ENCODE measurements around the gene SEC14L5. TPM values are rescaled to one million over a fixed set of nuclear protein-coding genes. Genes with fewer than 3 reads are reported as not detected.
A peak's percentile ranks its signal among the peaks of the same experiment; 100 is the strongest.

Gene SEC14L5
- total and polyA plus RNA-seq, 5 donors from 2014 or later: 1.5 TPM; not detected in 4

GRCh38 chr16:5056352-5056751 is 98.2 kb downstream of the SEC14L5 start:
- ATAC-seq (ENCODE audit: low read depth in 2 of 2): peak; percentile 60 to 65
- Histone ChIP-seq H3K9me3 (ENCODE audit: control insufficient read depth in 2 of 2, low read length in 2 of 2) (no peaks in the 10 kb centered on the region), H3K36me3 (ENCODE audit: control insufficient read depth, insufficient read depth, low read length) (no peaks in the 10 kb centered on the region), H3K4me3 (ENCODE audit: low read depth, low read length) (no peak overlapping the region), H3K27me3 (ENCODE audit: control insufficient read depth, insufficient read depth, low read length) (no peaks in the 10 kb centered on the region), H3K4me1 (ENCODE audit: control insufficient read depth, insufficient read depth, low read length, poor library complexity, severe bottlenecking) (no peaks in the 10 kb centered on the region), H3K27ac (ENCODE audit: insufficient read depth, low read length, poor library complexity, severe bottlenecking) (no peak overlapping the region)
- Mint-ChIP-seq H3K27me3 (no peaks in the 10 kb centered on the region), H3K27ac (peak overlapping the region in 1 of 3 donors; percentile 62), H3K4me3 (no peak overlapping the region), H3K9me3 (no peaks in the 10 kb centered on the region), H3K4me1 (no peaks in the 10 kb centered on the region), H3K36me3 (no peaks in the 10 kb centered on the region)
- peak in 2 of 3 donors; percentile 16 to 57 for DNase-seq

- H3K9me3 ChIP-seq (ENCODE audit: control insufficient read depth in 2 of 2, low read length in 2 of 2): no peaks in the 10 kb centered on the region
- H3K27me3 ChIP-seq (ENCODE audit: control insufficient read depth, insufficient read depth, low read length): no peaks in the 10 kb centered on the region
- no peak overlapping the region for H3K4me3 ChIP-seq (ENCODE audit: low read depth, low read length)
- H3K36me3 Mint-ChIP-seq: peaks cover 3% of the 10 kb centered on the region
- no peaks in the 10 kb centered on the region for H3K27me3 Mint-ChIP-seq
- H3K36me3 ChIP-seq (ENCODE audit: control insufficient read depth, insufficient read depth, low read length): no peaks in the 10 kb centered on the region
- H3K4me1 Mint-ChIP-seq: peaks cover 0 to 3% (median 0%) of the 10 kb centered on the region in 4 donors
- H3K27ac Mint-ChIP-seq: no peak overlapping the region
- DNase-seq (no peak), ATAC-seq (ENCODE audit: low read depth in 2 of 2) (no peak)
- no peaks in the 10 kb centered on the region for H3K4me1 ChIP-seq (ENCODE audit: control insufficient read depth, insufficient read depth, low read length, poor library complexity, severe bottlenecking)
- H3K27ac ChIP-seq (ENCODE audit: insufficient read depth, low read length, poor library complexity, severe bottlenecking): no peak overlapping the region
- no peak overlapping the region for H3K4me3 Mint-ChIP-seq
- H3K9me3 Mint-ChIP-seq: no peaks in the 10 kb centered on the region
Measured at GRCh38 chr16:5058476-5058875, 100.3 kb downstream of the SEC14L5 start.

- H3K27me3 ChIP-seq (ENCODE audit: control insufficient read depth, insufficient read depth, low read length): no peaks in the 10 kb centered on the region
- no peaks in the 10 kb centered on the region for H3K36me3 ChIP-seq (ENCODE audit: control insufficient read depth, insufficient read depth, low read length)
- Mint-ChIP-seq H3K4me3 (no peak overlapping the region), H3K27me3 (no peaks in the 10 kb centered on the region), H3K4me1 (peaks cover 0 to 3% (median 0%) of the 10 kb centered on the region in 4 donors), H3K36me3 (peaks cover 3% of the 10 kb centered on the region), H3K27ac (no peak overlapping the region), H3K9me3 (no peaks in the 10 kb centered on the region)
- H3K9me3 ChIP-seq (ENCODE audit: control insufficient read depth in 2 of 2, low read length in 2 of 2): no peaks in the 10 kb centered on the region
- ATAC-seq (ENCODE audit: low read depth in 2 of 2): no peak
- DNase-seq: no peak
- H3K4me3 ChIP-seq (ENCODE audit: low read depth, low read length): no peak overlapping the region
- no peak overlapping the region for H3K27ac ChIP-seq (ENCODE audit: insufficient read depth, low read length, poor library complexity, severe bottlenecking)
- no peaks in the 10 kb centered on the region for H3K4me1 ChIP-seq (ENCODE audit: control insufficient read depth, insufficient read depth, low read length, poor library complexity, severe bottlenecking)
Measured at GRCh38 chr16:5059386-5060072, 101.4 kb downstream of the SEC14L5 start.

GRCh38 chr16:5060073-5060641 is 102.0 kb downstream of the SEC14L5 start:
- DNase-seq (no peak), ATAC-seq (ENCODE audit: low read depth in 2 of 2) (no peak)
- Mint-ChIP-seq H3K36me3 (peaks cover 3% of the 10 kb centered on the region), H3K4me1 (peaks cover 0 to 3% (median 0%) of the 10 kb centered on the region in 4 donors), H3K9me3 (no peaks in the 10 kb centered on the region), H3K27me3 (no peaks in the 10 kb centered on the region), H3K27ac (no peak overlapping the region), H3K4me3 (no peak overlapping the region)
- no peaks in the 10 kb centered on the region for H3K4me1 ChIP-seq (ENCODE audit: control insufficient read depth, insufficient read depth, low read length, poor library complexity, severe bottlenecking)
- no peak overlapping the region for H3K27ac ChIP-seq (ENCODE audit: insufficient read depth, low read length, poor library complexity, severe bottlenecking)
- H3K9me3 ChIP-seq (ENCODE audit: control insufficient read depth in 2 of 2, low read length in 2 of 2): no peaks in the 10 kb centered on the region
- H3K27me3 ChIP-seq (ENCODE audit: control insufficient read depth, insufficient read depth, low read length): no peaks in the 10 kb centered on the region
- H3K4me3 ChIP-seq (ENCODE audit: low read depth, low read length): no peak overlapping the region
- no peaks in the 10 kb centered on the region for H3K36me3 ChIP-seq (ENCODE audit: control insufficient read depth, insufficient read depth, low read length)

- no peak for DNase-seq
- Mint-ChIP-seq H3K36me3 (peaks cover 3% of the 10 kb centered on the region), H3K9me3 (no peaks in the 10 kb centered on the region), H3K27ac (no peak overlapping the region), H3K27me3 (peaks cover 7% of the 10 kb centered on the region), H3K4me3 (no peak overlapping the region), H3K4me1 (peaks cover 0 to 3% (median 0%) of the 10 kb centered on the region in 4 donors)
- Histone ChIP-seq H3K4me3 (ENCODE audit: low read depth, low read length) (no peak overlapping the region), H3K9me3 (ENCODE audit: control insufficient read depth in 2 of 2, low read length in 2 of 2) (no peaks in the 10 kb centered on the region), H3K27me3 (ENCODE audit: control insufficient read depth, insufficient read depth, low read length) (no peaks in the 10 kb centered on the region), H3K27ac (ENCODE audit: insufficient read depth, low read length, poor library complexity, severe bottlenecking) (no peak overlapping the region), H3K4me1 (ENCODE audit: control insufficient read depth, insufficient read depth, low read length, poor library complexity, severe bottlenecking) (no peaks in the 10 kb centered on the region), H3K36me3 (ENCODE audit: control insufficient read depth, insufficient read depth, low read length) (no peaks in the 10 kb centered on the region)
- no peak for ATAC-seq (ENCODE audit: low read depth in 2 of 2)
Measured at GRCh38 chr16:5062051-5062450, 103.9 kb downstream of the SEC14L5 start.

DNA sequence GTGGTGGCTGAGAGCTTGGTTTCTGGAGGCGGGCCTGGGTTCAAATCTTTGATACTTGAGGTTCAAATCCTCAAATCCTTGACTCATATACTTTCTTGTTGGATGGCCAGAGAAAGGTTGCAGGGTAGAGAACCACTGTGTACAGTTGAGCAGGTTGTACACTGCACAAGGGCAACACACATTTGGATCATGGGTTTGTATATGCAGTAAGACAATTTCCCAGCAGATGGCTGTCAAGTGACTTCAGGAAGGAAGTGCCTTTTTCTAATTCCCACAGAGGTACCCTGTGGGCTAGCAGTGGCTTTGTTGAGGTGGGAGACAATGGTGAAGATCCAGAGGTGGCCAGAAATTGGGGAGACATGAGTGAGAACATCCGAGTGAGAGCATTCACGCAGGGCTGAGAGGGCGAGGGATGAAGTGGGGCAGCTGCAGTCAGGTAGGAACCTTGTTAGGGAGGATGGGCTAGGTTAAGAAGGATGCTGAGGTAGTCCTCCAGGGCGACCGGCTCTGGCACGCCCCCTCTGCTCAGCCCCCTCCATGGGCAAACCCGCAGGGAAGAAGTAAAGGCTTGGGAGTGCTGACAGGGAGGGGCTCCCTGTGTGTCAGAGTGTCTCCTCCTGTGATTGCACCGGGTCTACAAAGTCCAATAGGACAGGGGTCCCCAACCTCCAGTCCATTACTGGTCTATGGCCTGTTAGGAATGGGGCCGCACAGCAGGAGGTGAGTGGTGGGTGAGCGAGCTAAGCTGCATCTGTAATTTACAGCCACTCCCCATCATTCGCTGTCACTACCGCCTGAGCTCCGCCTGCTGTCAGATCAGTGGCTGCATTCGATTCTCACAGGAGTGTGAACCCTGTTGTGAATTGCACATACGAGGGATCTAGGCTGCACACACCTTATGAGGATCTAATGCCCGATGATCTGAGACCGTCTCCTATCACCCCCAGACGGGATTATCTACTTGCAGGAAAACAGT is 104.9 kb downstream of the SEC14L5 start:
- peaks cover 3% of the 10 kb centered on the region for H3K36me3 Mint-ChIP-seq
- H3K36me3 ChIP-seq (ENCODE audit: control insufficient read depth, insufficient read depth, low read length): no peaks in the 10 kb centered on the region
- H3K4me3 Mint-ChIP-seq: no peak overlapping the region
- H3K4me1 ChIP-seq (ENCODE audit: control insufficient read depth, insufficient read depth, low read length, poor library complexity, severe bottlenecking): no peaks in the 10 kb centered on the region
- ATAC-seq (ENCODE audit: low read depth in 2 of 2) (no peak), DNase-seq (no peak)
- no peak overlapping the region for H3K27ac Mint-ChIP-seq
- no peaks in the 10 kb centered on the region for H3K9me3 ChIP-seq (ENCODE audit: control insufficient read depth in 2 of 2, low read length in 2 of 2)
- H3K27me3 ChIP-seq (ENCODE audit: control insufficient read depth, insufficient read depth, low read length): no peaks in the 10 kb centered on the region
- H3K4me1 Mint-ChIP-seq: peaks cover 0 to 3% (median 0%) of the 10 kb centered on the region in 4 donors
- H3K27ac ChIP-seq (ENCODE audit: insufficient read depth, low read length, poor library complexity, severe bottlenecking): no peak overlapping the region
- no peaks in the 10 kb centered on the region for H3K9me3 Mint-ChIP-seq
- H3K4me3 ChIP-seq (ENCODE audit: low read depth, low read length): no peak overlapping the region
- peaks cover 7% of the 10 kb centered on the region for H3K27me3 Mint-ChIP-seq

DNA sequence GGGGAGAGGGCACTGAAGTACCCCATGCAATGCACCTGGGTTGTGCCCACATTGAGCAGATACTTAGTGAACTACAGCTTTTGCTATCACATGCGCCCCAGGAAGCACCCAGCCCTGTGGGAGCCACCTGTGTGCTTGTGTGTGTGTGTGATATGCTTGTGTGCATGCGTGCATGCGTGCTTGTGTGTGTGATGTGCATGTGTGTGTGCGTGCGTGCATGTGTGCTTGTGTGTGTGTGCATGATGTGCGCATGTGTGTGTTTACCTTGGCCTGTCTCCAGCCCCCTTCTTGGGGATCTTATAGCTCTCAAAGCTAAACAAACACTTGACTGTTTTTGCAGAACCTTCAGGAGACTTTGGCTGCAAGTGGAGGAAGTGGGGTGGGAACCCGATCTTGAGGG is 106.8 kb downstream of the SEC14L5 start:
- DNase-seq (no peak), ATAC-seq (ENCODE audit: low read depth in 2 of 2) (no peak)
- H3K4me1 Mint-ChIP-seq: peaks cover 0 to 3% (median 0%) of the 10 kb centered on the region in 4 donors
- H3K9me3 ChIP-seq (ENCODE audit: control insufficient read depth in 2 of 2, low read length in 2 of 2): no peaks in the 10 kb centered on the region
- peaks cover 3% of the 10 kb centered on the region for H3K36me3 Mint-ChIP-seq
- no peaks in the 10 kb centered on the region for H3K27me3 ChIP-seq (ENCODE audit: control insufficient read depth, insufficient read depth, low read length)
- H3K27me3 Mint-ChIP-seq: peaks cover 7% of the 10 kb centered on the region
- H3K4me1 ChIP-seq (ENCODE audit: control insufficient read depth, insufficient read depth, low read length, poor library complexity, severe bottlenecking): no peaks in the 10 kb centered on the region
- H3K27ac ChIP-seq (ENCODE audit: insufficient read depth, low read length, poor library complexity, severe bottlenecking): no peak overlapping the region
- H3K4me3 ChIP-seq (ENCODE audit: low read depth, low read length): no peak overlapping the region
- H3K9me3 Mint-ChIP-seq: no peaks in the 10 kb centered on the region
- no peak overlapping the region for H3K4me3 Mint-ChIP-seq
- H3K36me3 ChIP-seq (ENCODE audit: control insufficient read depth, insufficient read depth, low read length): no peaks in the 10 kb centered on the region
- H3K27ac Mint-ChIP-seq: no peak overlapping the region
